T47D (cell line): ENCODE measurements around the gene ECT2.
"Not testable (repeated sequence)": the region's sequence is repeated elsewhere in the genome, so short reads cannot be mapped to it uniquely, and the experiment has no call there.

Source experiments
- DNase-seq, 2 experiments: peaks; one replicate each; pipeline versions ENCODE4 v3.0.0 to v3.0.0-alpha.2; 2011 to 2012; ENCODE audit warnings: low read depth in 1 of 2, low spot score in 1 of 2
- JUND ChIP-seq: IDR thresholded peaks from 2 replicates; pipeline ENCODE4 v1.6.1; 2012; ENCODE audit warnings: low read depth
- in situ Hi-C: cut with HindIII; loops from 2 replicates; pipeline ENCODE4 v1.10.0; 2016; ENCODE audit warnings: low sequenced_read_pairs, low pct_unique_long_range_greater_than_20kb

The ECT2 gene

GRCh38 chr3:172787746-172788145 lies 37.2 kb downstream of the ECT2 start:
- no peak for TF ChIP-seq JUND
- DNase-seq = no peak
- in situ Hi-C loops = no loop called here

GRCh38 chr3:172799246-172799645 lies 48.7 kb downstream of the ECT2 start:
- in situ Hi-C loops = no loop called here
- no peak for DNase-seq
- no peak for TF ChIP-seq JUND

DNA sequence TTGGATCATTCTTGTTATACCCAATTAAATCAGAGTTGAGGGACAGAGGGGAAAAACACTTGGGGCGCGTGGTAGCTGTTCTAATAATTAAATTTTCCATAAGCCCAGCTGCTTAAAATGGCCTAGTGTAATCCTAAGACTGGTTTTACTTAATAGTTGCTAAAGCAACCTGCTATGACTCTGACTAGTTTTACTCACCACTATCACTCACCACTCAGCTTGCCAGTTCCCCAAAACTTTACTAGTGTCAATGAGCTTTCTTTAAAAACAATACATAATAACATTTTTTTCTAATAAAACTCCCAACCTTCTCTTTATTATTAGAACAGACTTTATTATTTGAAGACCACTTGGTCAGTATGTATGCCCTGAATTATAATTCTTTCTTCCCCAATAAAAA lies 49.6 kb downstream of the ECT2 start:
- in situ Hi-C loops = no loop called here
- no peak for DNase-seq
- TF ChIP-seq JUND = no peak

GRCh38 chr3:172803489-172803888 lies 53.0 kb downstream of the ECT2 start:
- no peak for DNase-seq
- in situ Hi-C loops = no loop called here
- TF ChIP-seq JUND = no peak

GRCh38 chr3:172804323-172804722 lies 53.8 kb downstream of the ECT2 start:
- in situ Hi-C loops = no loop called here
- no peak for DNase-seq
- TF ChIP-seq JUND = no peak

DNA sequence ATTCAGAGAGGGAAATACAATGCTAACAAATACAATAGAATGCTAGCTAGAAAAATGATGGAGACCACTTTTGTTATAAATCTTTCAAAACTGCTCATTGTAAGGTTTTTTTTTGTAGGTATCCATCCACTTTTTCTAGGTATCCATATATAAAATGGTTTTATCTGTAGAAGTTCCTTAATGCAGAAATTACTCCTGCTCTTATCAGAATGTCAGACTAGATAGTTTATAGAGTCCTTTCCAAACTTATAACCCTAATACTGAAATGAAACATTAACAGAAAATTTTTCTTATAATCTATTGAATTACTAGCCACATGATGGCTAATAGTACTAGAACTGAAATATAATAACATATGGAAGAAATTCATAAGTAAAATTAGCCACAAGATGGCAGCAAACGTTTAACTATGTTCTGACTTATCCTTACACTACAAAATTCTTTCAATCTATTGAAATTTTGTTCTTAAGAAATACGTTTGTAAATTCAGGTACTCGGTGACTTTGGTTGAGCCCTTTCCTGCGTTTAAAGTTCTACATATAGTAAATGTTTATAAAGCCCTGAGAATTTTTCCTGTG lies 58.5 kb downstream of the ECT2 start:
- TF ChIP-seq JUND = no peak
- in situ Hi-C loops = no loop called here
- peak; percentile 9 to 67 for DNase-seq

DNA sequence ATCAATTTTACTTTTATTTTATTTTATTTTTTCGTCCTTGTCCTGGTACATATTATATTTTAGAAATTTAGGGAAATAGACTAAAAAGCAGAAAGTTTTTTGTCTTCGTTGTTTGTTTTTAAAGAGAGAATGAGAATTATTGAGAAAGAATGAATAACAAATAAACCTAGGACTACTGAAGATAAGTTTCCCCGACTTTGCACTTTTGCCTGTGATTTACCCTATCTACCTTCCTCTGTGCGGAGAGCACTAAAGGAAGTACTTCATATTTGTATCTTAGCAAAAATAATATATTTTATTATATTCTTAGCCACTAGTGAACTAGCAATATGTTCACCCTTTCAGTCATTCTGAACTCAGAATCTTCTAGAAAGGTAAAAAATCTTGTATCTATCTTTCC lies 60.6 kb downstream of the ECT2 start:
- in situ Hi-C loops = no loop called here
- TF ChIP-seq JUND = no peak
- no peak for DNase-seq

- no peak for DNase-seq
- in situ Hi-C loops = no loop called here
- no peak for TF ChIP-seq JUND
Observed at GRCh38 chr3:172813462-172813861, 62.9 kb downstream of the ECT2 start.

DNA sequence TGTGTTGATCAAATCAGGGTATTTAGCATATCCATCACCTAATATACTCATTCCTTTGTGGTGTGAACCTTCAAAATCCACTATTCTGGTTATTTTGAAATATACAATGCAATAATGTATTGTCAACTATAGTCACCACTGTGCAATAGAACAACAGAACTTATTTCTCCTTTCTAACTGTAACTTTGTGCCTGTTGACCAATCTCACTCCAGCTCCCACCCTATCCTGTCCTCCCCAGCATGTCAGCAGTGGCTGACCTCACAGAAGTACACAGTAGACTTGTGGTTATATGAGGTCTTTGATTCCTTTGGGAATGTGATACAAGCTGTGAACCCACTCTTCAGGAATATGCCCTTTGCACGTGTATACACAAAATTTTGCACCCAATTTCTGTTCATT lies 64.2 kb downstream of the ECT2 start:
- DNase-seq = no peak
- no peak for TF ChIP-seq JUND
- in situ Hi-C loops = no loop called here

GRCh38 chr3:172815857-172816256 lies 65.3 kb downstream of the ECT2 start:
- no peak for DNase-seq
- no peak for TF ChIP-seq JUND
- in situ Hi-C loops = no loop called here

- DNase-seq = no peak
- in situ Hi-C loops = no loop called here
- no peak for TF ChIP-seq JUND
Observed at GRCh38 chr3:172816281-172816680, 65.8 kb downstream of the ECT2 start.

DNA sequence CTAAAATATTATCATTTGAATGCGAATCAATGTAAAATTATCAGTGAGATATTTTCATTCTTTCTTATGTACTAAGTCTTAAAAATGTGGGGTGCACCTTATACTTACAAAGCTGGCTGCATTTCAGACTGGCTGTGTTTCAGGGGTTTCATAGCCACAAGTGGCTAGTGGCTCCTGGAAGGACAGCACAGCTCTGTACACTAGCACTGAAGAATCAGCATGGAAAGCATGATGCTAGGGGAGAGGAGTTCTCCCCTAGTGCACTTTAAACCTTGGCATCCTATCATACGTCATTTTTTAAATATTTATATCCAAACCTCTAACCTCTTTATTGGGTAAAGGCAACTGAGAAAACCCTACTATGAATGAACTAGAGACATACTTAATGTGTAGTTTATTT lies 66.4 kb downstream of the ECT2 start:
- no peak for DNase-seq

DNA sequence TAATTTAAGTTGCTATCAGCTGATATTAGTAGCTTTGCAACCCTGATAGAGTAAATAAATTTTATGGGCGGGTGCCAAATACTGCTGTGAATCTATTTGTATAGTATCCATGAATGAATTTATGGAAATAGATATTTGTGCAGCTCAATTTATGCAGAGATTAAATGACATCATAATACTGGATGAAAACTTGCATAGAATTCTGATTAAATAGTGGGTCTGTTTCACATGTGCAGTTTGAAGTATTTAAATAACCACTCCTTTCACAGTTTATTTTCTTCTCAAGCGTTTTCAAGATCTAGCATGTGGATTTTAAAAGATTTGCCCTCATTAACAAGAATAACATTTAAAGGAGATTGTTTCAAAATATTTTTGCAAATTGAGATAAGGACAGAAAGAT lies 70.0 kb downstream of the ECT2 start:
- no peak for TF ChIP-seq JUND
- DNase-seq = no peak
- in situ Hi-C loops = no loop called here

More for the DNA sequence above, 66.4 kb downstream of the ECT2 start:
- in situ Hi-C loops = no loop called here
- no peak for TF ChIP-seq JUND

DNA sequence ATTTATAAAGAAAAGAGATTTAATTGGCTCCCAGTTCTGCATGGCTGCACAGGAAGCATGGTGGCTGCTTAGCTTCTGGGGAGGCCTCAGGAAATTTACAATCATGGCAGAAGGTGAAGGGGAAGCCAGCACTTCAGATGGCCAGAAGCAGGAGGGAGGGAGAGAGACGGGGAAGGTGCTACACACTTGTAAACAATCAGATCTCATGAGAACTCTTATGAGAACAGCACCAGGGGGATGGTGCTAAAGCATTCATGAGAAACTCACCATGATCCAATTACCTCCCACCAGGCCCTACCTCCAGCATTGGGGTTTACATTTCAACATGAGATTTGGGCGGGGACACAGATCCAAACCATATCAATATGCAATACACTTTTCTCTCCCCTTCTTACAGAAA lies 73.7 kb downstream of the ECT2 start:
- DNase-seq = no peak
- in situ Hi-C loops = no loop called here
- no peak for TF ChIP-seq JUND

DNA sequence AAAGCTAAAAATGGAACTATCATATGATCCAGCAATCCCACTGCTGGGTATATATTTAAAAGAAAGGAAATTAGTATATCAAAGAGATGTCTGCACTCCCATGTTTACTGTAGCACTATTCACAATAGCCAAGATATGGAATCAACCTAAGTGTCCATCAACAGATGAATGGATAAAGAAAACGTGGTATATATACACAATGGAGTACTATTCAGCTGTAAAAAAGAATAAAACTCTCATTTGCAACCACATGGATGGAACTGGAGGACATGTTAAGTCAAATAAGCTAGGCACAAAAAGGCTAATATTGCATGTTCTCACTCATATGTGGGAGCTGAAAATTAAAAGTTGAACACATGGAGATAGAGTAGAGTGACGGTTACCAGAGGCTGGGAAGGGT lies 76.7 kb downstream of the ECT2 start:
- in situ Hi-C loops, DNase-seq: not testable (repeated sequence)
